AG09319 (cell line): ENCODE measurements around the gene KCNAB1.

Experiments
- DNase-seq: peaks from one replicate; pipeline ENCODE4 v3.0.0-alpha.2; 2010; ENCODE audit warnings: low read depth; ENCODE audit errors: extremely low read depth
- TF ChIP-seq, protein P1 (sequence below): IDR thresholded peaks from 2 replicates; pipeline ENCODE4 v1.5.1; 2011; ENCODE audit warnings: low read depth, mild to moderate bottlenecking, inconsistent platforms, low read length, moderate library complexity

The KCNAB1 gene

DNA sequence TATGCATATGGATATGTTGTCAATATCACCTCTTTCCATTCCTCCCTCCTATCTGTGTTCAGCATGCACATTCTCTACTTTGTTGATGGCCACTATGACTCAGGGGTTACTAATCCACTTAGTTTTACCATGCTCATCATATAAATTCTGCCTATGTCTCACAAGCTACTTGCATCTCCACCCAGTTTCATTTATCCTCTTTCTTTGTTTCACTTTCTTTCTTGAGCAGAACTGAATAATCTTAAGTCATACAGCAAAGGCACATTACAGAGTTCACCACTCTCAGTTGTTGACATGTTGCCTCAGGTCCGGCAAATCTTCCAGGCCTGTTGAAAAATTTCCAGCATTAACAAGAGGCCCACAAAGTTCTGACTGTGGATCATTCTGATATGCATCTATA lies 363.0 kb downstream of the KCNAB1 start:
- peak; percentile 19 for DNase-seq
- TF ChIP-seq, protein P1, sequence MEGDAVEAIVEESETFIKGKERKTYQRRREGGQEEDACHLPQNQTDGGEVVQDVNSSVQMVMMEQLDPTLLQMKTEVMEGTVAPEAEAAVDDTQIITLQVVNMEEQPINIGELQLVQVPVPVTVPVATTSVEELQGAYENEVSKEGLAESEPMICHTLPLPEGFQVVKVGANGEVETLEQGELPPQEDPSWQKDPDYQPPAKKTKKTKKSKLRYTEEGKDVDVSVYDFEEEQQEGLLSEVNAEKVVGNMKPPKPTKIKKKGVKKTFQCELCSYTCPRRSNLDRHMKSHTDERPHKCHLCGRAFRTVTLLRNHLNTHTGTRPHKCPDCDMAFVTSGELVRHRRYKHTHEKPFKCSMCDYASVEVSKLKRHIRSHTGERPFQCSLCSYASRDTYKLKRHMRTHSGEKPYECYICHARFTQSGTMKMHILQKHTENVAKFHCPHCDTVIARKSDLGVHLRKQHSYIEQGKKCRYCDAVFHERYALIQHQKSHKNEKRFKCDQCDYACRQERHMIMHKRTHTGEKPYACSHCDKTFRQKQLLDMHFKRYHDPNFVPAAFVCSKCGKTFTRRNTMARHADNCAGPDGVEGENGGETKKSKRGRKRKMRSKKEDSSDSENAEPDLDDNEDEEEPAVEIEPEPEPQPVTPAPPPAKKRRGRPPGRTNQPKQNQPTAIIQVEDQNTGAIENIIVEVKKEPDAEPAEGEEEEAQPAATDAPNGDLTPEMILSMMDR, result no peak

DNA sequence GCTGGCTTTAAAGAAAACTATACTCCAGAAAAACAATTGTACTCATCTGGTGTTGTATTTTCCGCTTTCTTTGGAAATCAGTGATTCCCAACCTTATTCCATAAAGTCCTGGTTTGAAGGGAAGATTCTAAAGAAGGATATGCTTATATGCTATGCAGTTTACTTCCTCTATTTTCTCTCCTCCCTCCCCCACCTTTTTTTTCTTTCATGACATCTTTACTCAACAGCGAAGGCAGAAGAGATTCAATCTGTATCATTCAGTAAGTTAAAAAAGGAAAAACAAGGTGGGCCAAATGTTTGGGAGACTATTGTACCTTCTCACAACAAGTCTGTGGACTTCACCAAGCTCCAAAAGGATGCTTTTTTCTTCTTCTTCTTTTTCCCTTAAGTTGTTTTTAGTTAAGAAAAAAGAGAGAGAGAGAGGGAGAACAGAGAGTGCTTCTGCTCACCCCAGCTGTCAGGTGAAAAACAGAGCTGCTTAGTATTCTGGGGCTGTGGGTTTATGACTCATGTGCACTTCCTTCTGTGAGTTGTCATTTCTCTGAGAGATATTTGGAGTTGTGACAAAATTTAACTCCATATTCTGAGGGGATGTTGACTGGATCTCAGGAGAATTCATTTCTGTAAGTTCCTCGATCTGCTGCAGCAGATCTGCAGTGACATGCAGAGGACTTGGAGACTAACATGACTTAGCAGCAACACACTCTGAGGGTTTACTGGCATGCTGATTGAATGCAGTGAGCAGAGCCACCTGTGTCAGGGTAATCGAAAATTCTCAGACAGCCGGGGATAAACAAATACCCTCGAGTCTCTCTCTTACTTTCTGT lies 363.8 kb downstream of the KCNAB1 start:
- DNase-seq, result no peak
- TF ChIP-seq, protein P1, result no peak

DNA sequence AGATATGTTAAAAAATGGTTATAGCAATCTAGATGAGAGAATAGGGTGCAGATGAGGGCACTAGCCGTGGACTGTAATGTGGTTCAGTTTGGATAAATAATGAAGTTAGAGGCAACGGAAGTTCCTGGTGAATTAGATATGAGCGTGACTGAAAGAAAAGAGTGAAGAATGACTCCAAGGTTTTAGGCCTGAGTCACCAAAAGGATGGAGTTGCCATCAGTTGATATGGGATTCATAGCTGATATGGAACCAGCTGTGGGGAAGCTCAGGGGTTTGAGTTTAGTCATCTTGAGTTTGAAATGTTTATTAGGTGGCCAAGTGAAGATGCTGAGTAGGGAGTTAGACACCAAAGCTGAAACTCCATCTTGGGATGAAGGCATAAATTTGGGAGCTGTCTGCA lies 368.4 kb downstream of the KCNAB1 start:
- no peak for DNase-seq
- TF ChIP-seq, protein P1, result no peak

DNA sequence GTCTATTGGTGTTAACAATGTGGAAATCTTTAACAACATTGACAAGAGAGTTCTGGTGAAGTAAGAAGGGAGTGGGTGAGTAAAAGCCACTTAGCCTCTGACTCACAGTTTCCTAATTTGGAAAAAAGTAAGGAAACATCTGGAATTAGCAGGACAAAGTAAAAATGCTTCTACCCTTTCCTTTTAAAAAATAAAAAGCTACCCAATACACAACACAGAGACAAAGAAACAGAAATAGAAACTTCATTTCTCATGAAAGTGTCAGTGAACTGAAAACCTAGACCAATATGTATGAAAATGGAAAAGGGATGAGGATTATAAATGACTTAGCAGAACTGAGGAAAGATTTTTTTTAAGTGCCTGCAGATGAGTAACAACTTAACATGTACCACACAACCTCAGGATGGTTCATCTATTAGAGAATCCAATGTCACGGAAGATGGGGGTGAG lies 369.1 kb downstream of the KCNAB1 start:
- TF ChIP-seq, protein P1, result no peak
- no peak for DNase-seq

DNA sequence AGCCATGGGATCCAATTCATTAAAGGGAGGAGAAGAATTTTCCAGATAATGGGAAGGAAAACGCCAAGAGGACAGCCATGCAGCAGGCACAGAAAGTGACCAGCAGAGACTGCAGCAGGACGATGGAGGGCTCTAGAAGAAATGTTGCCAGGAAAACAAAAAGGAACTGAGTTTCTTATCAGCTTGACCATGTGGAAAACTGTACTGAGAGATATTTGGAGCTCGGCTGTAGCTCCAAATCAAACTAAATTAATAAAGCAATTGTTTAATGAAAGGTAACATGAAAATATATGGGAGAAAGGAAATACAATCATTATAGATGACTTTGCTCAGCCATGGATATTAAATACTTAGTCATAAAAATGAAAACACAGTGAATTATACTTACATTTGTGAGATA lies 370.8 kb downstream of the KCNAB1 start:
- TF ChIP-seq, protein P1, result no peak

DNA sequence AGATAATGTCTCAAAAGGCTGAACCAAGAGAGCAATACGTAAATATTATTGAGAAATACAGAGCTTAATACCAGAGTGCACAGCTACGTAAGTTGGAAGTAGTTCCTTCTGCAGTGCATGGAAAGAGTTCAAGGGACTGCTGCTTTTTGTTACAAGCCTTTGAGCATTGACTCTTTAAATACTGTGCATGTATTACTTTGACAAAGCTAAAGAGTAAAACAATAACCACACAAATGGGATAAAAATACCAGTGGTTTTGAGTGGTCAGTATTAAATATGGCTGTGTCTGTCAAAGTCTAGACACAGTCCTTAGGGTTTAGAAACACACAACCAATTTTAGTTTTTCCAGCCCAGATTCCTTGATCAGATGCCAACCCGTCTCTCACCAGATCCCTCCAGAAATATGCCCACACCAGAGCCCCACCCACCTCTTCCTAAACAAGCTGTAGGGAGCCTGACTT lies 372.5 kb downstream of the KCNAB1 start:
- TF ChIP-seq, protein P1, result no peak
- DNase-seq, result no peak

More for the DNA sequence above, 370.8 kb downstream of the KCNAB1 start:
- no peak for DNase-seq

DNA sequence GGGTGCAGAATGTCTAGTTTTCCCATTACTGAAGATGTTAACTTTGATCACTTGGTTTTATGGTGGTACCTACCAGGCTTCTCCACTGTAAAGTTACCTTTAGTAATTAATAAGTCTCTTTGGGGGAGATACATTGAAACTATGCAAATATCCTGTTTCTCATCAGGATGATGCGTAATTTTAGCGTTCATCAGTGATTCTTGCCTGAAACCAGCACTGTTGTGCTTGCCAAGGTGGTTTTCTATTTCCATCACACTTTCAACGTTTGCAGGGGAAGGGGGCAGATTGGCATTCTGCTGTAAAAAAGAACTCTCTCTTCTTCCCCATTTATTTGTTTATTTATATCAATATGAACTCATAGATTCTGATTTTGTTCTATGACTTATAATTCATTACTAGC lies 373.5 kb downstream of the KCNAB1 start:
- TF ChIP-seq, protein P1, result no peak
- DNase-seq, result no peak
